K562 (cell line): ENCODE measurements around the gene CTSW. TPM values are rescaled to one million over a fixed set of nuclear protein-coding genes. Genes with fewer than 3 reads are reported as not detected.

ENCODE experiments used
- BRF1 ChIP-seq: IDR thresholded peaks from 3 replicates; pipeline ENCODE4 v1.6.1; 2011; ENCODE audit warnings: borderline replicate concordance, mild to moderate bottlenecking; ENCODE audit not compliant: insufficient read length; ENCODE audit errors: extremely low read depth
- CBX2 ChIP-seq: fragments of 200-600 bp; sonication (generic); IDR thresholded peaks from one replicate; pipeline ENCODE4 v1.6.1; 2012; ENCODE audit warnings: mild to moderate bottlenecking, low read length, inconsistent platforms; ENCODE audit not compliant: insufficient read depth, poor library complexity, severe bottlenecking
- ELF4 ChIP-seq: fragments of 450-650 bp; formaldehyde crosslinking; IDR thresholded peaks from 2 replicates; pipeline ENCODE4 v1.4.0; 2022; ENCODE audit warnings: missing genetic modification characterization
- ESRRA ChIP-seq: fragments of 450-650 bp; IDR thresholded peaks from 2 replicates; pipeline ENCODE4 v1.6.1; 2014; ENCODE audit warnings: low read depth, mild to moderate bottlenecking, moderate library complexity, borderline replicate concordance
- FOXA3 ChIP-seq, 2 experiments: fragments of 450-650 bp in 1 of 2; sonication (generic) in 1 of 2; formaldehyde crosslinking; IDR thresholded peaks in 1 of 2; conservative IDR thresholded peaks in 1 of 2; 2 replicates each; pipeline versions ENCODE4 v1.4.0 to v1.8.0; 2020 to 2022; ENCODE audit warnings: mild to moderate bottlenecking in 2 of 2, missing genetic modification reagents in 1 of 2
- GABPB1 ChIP-seq: sonication (generic); formaldehyde crosslinking; IDR thresholded peaks from 2 replicates; pipeline ENCODE4 v1.8.0; 2022; ENCODE audit warnings: mild to moderate bottlenecking, missing genetic modification reagents
- KAT7 ChIP-seq: sonication (generic); formaldehyde crosslinking; IDR thresholded peaks from 2 replicates; pipeline ENCODE4 v1.8.0; 2022; ENCODE audit warnings: missing genetic modification reagents, mild to moderate bottlenecking, borderline replicate concordance
- LCOR ChIP-seq: sonication (generic); formaldehyde crosslinking; IDR thresholded peaks from 2 replicates; pipeline ENCODE4 v1.8.0; 2022; ENCODE audit warnings: mild to moderate bottlenecking, missing genetic modification reagents
- NONO ChIP-seq, 2 experiments: fragments of 200-400 bp in 1 of 2; fragments of 450-650 bp in 1 of 2; formaldehyde crosslinking in 1 of 2; IDR thresholded peaks; 2 replicates each; pipeline ENCODE4 v1.6.1; 2017; ENCODE audit warnings: low read depth in 2 of 2, mild to moderate bottlenecking in 2 of 2, moderate library complexity in 2 of 2, low read length in 1 of 2
- PHB ChIP-seq: fragments of 250-450 bp; sonication (Bioruptor Pico); IDR thresholded peaks from 2 replicates; pipeline ENCODE4 v1.5.0; 2021
- PRPF4 ChIP-seq: fragments of 200-400 bp; formaldehyde crosslinking; IDR thresholded peaks from one replicate; pipeline ENCODE4 v1.6.1; 2017; ENCODE audit warnings: low read length, low read depth, mild to moderate bottlenecking; ENCODE audit not compliant: insufficient read depth, poor library complexity, severe bottlenecking
- RFX1 ChIP-seq: fragments of 450-650 bp; IDR thresholded peaks from 2 replicates; pipeline ENCODE4 v1.6.1; 2016; ENCODE audit warnings: mild to moderate bottlenecking, moderate library complexity
- SMC3 ChIP-seq: conservative IDR thresholded peaks from 2 replicates; pipeline ENCODE4 v1.6.1; 2011; ENCODE audit warnings: low read depth, low read length, improper control_type of control experiment; ENCODE audit not compliant: insufficient read depth
- TAF9B ChIP-seq: fragments of 450-650 bp; IDR thresholded peaks from 2 replicates; pipeline ENCODE4 v1.6.1; 2018; ENCODE audit warnings: mild to moderate bottlenecking; ENCODE audit not compliant: partially characterized antibody
- XRCC4 ChIP-seq: IDR thresholded peaks from one replicate; pipeline ENCODE4 v1.6.1; 2011; ENCODE audit not compliant: insufficient read depth, insufficient read length; ENCODE audit errors: extremely low read depth
- ZFP36 ChIP-seq: fragments of 150-350 bp; IDR thresholded peaks from 2 replicates; pipeline ENCODE4 v1.6.1; 2018; ENCODE audit warnings: low read length, low read depth; ENCODE audit not compliant: partially characterized antibody
- ZNF316 ChIP-seq: fragments of 450-650 bp; IDR thresholded peaks from 2 replicates; pipeline ENCODE4 v1.6.1; 2016
- ZNF551 ChIP-seq: fragments of 250-450 bp; sonication (Bioruptor Pico); IDR thresholded peaks from 2 replicates; pipeline ENCODE4 v1.5.0; 2021; ENCODE audit warnings: mild to moderate bottlenecking, moderate library complexity
- ZNF780A ChIP-seq: fragments of 250-450 bp; sonication (Bioruptor Pico); IDR thresholded peaks from 2 replicates; pipeline ENCODE4 v1.5.0; 2021; ENCODE audit warnings: mild to moderate bottlenecking
- ZZZ3 ChIP-seq: fragments of 450-650 bp; IDR thresholded peaks from 2 replicates; pipeline ENCODE4 v1.6.1; 2016; ENCODE audit warnings: antibody characterized with exemption, mild to moderate bottlenecking, moderate library complexity
- polyA plus RNA-seq, 8 experiments: library from polyadenylated mRNA; depleted of rRNA in 4 of 8; stranded (reverse) in 5 of 8; unstranded in 3 of 8; fragments of >200 nt; fragmentation: Nextera tagmentation in 2 of 8; fragmentation: Illumina TruSeq in 1 of 8; extraction: Ambion mirVana in 2 of 8; extraction: Trizol in 1 of 8; gene quantifications; 2 replicates each; pipeline versions ENCODE4 v1.2.1 to v1.2.3, GENCODE V29; 2011 to 2014; ENCODE audit warnings: inconsistent platforms in 1 of 8, missing spikeins in 1 of 8
- total RNA-seq, 7 experiments: library from RNA; depleted of rRNA in 6 of 7; stranded (reverse); fragments of >200 nt in 6 of 7; fragmentation: Illumina TruSeq in 2 of 7; extraction: Trizol in 2 of 7; gene quantifications; 2 replicates each; pipeline versions ENCODE4 v1.2.1 to v1.2.3, GENCODE V29; 2011 to 2021; ENCODE audit warnings: low replicate concordance in 1 of 7
- TF ChIP-seq, protein P1 (sequence below): sonication (generic); formaldehyde crosslinking; IDR thresholded peaks from 2 replicates; pipeline ENCODE4 v1.8.0; 2022; ENCODE audit warnings: mild to moderate bottlenecking, missing genetic modification reagents
- TF ChIP-seq, protein P2 (sequence below), 2 experiments: fragments of 450-650 bp in 1 of 2; sonication (generic) in 1 of 2; formaldehyde crosslinking in 1 of 2; IDR thresholded peaks in 1 of 2; conservative IDR thresholded peaks in 1 of 2; 2 replicates each; pipeline versions ENCODE4 v1.6.1 to v1.8.1; 2016 to 2023; ENCODE audit warnings: mild to moderate bottlenecking in 2 of 2, moderate library complexity in 2 of 2, inconsistent platforms in 1 of 2, missing genetic modification reagents in 1 of 2

The CTSW gene
- total and polyA plus RNA-seq, 9 of the 15 experiments (the other 6 are each of a cell fraction or from before 2014, with no cell fraction given) = 0.04 TPM; not detected in 8

DNA sequence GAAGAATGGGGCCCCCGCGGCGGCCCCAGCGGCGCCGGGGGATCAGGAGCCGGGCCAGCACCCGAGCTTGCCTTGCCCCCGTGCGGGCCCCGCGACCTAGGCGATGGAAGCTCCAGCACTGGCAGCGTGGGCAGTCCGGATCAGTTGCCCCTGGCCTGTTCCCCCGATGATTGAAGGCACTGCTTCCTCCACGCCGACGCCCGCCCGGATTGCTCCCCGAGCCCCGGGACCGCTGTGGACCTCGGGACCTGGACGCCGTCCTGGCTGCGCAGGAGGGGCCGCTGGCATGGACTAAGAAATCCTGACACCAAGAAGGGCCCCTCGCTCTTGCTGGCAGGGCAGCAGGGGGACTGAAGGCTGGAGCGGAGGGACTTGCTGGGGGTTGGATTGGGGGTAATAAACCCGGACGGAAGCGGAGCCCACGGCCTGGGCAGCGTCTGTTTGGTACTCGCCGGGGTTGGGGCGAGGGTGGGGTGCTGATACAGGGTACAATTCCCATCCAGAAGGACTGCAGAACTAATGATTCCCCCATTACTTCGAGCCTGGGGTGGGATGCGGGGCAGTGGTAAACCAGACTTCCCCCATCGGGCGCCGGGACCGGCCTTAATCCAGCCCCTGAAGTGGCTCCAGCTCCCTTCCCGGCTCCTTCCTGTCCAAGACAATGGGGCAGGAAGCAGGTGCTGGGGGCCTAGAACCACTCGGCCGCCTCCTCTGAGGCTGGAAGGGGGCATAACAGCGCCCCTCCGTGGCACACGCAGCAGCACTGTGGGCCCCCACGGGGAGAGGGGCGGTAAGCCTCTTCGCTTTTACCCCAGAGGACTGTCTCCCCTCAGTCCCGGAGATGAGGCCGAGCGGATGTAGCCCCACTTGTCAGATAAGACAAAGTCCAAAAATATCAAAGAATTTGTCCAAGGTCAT, 11.8 kb downstream of the CTSW start (continued):
- no peak for TF ChIP-seq TAF9B
- peak; percentile 23 for TF ChIP-seq PRPF4
- TF ChIP-seq ELF4 = 0 out of 2 replicates have a peak, but pooled peaks have one; percentile 30
- peak; percentile 83 for TF ChIP-seq ESRRA
- no peak for TF ChIP-seq RFX1
- TF ChIP-seq GABPB1 = peak; percentile 66; the same call in 1 of the 2 replicates
- TF ChIP-seq LCOR (CRISPR knock-in tag) = peak; percentile 50; the same call in 1 of the 2 replicates
- TF ChIP-seq FOXA3 (CRISPR knock-in tag; conservative IDR thresholded peaks at IDR 0.05 in 1 of 2, IDR thresholded peaks at IDR 0.05 in 1 of 2) = 0 out of 4 replicates have a peak, but pooled peaks of 1 of the 2 experiments have one; percentile 25
- no peak for TF ChIP-seq ZZZ3
- TF ChIP-seq SMC3 = peak; percentile 28; the same call in 1 of the 2 replicates
- 0 out of 4 replicates have a peak, but pooled peaks of 1 of the 2 experiments have one; percentile 21 for TF ChIP-seq NONO (IDR thresholded peaks at IDR 0.05; ENCODE audit: low read depth in 2 of 2, low read length in 1 of 2)
- TF ChIP-seq PHB = no peak
- TF ChIP-seq CBX2 = no peak
- TF ChIP-seq ZNF551 (CRISPR knock-in tag) = no peak
- no peak for TF ChIP-seq BRF1
- TF ChIP-seq, protein P1, sequence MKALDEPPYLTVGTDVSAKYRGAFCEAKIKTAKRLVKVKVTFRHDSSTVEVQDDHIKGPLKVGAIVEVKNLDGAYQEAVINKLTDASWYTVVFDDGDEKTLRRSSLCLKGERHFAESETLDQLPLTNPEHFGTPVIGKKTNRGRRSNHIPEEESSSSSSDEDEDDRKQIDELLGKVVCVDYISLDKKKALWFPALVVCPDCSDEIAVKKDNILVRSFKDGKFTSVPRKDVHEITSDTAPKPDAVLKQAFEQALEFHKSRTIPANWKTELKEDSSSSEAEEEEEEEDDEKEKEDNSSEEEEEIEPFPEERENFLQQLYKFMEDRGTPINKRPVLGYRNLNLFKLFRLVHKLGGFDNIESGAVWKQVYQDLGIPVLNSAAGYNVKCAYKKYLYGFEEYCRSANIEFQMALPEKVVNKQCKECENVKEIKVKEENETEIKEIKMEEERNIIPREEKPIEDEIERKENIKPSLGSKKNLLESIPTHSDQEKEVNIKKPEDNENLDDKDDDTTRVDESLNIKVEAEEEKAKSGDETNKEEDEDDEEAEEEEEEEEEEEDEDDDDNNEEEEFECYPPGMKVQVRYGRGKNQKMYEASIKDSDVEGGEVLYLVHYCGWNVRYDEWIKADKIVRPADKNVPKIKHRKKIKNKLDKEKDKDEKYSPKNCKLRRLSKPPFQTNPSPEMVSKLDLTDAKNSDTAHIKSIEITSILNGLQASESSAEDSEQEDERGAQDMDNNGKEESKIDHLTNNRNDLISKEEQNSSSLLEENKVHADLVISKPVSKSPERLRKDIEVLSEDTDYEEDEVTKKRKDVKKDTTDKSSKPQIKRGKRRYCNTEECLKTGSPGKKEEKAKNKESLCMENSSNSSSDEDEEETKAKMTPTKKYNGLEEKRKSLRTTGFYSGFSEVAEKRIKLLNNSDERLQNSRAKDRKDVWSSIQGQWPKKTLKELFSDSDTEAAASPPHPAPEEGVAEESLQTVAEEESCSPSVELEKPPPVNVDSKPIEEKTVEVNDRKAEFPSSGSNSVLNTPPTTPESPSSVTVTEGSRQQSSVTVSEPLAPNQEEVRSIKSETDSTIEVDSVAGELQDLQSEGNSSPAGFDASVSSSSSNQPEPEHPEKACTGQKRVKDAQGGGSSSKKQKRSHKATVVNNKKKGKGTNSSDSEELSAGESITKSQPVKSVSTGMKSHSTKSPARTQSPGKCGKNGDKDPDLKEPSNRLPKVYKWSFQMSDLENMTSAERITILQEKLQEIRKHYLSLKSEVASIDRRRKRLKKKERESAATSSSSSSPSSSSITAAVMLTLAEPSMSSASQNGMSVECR (CRISPR knock-in tag) = peak; percentile 55
- TF ChIP-seq XRCC4 = no peak
- TF ChIP-seq ZNF780A (CRISPR knock-in tag) = 0 out of 2 replicates have a peak, but pooled peaks have one; percentile 44
- TF ChIP-seq KAT7 (CRISPR knock-in tag) = peak; percentile 68; the same call in 1 of the 2 replicates
- no peak for TF ChIP-seq ZNF316
- TF ChIP-seq, protein P2, sequence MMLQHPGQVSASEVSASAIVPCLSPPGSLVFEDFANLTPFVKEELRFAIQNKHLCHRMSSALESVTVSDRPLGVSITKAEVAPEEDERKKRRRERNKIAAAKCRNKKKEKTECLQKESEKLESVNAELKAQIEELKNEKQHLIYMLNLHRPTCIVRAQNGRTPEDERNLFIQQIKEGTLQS (IDR thresholded peaks at IDR 0.05) = no peak
- TF ChIP-seq, protein P2 (CRISPR knock-in tag; conservative IDR thresholded peaks at IDR 0.05) = peak; percentile 9; the same call in 1 of the 2 replicates
- TF ChIP-seq ZFP36 = peak; percentile 97
